Erythroblast (primary cell): Measurements from ENCODE around the gene DAP.

Experiments used
- GATA1 ChIP-seq: IDR thresholded peaks from 2 replicates; pipeline ENCODE4 v1.6.1; 2011; ENCODE audit warnings: low read depth, mild to moderate bottlenecking, control low read depth, low read length, moderate library complexity
- POLR2A ChIP-seq: IDR thresholded peaks from 2 replicates; pipeline ENCODE4 v1.6.1; 2011; ENCODE audit warnings: mild to moderate bottlenecking, low read length

- TF ChIP-seq POLR2A (no peak), GATA1 (no peak)
Observed at GRCh38 chr5:10633271-10634049, 127.6 kb downstream of the DAP start.
